Testis (tissue), 2 donors: Measurements from ENCODE around the gene GATA1.

Source experiments
- CTCF ChIP-seq, 3 experiments: fragments of 450-650 bp in 2 of 3; fragments of 200-600 bp in 1 of 3; sonication (generic) in 1 of 3; IDR thresholded peaks; one replicate each; pipeline ENCODE4 v1.5.1; 2016 to 2019; ENCODE audit warnings: antibody characterized with exemption in 3 of 3, mild to moderate bottlenecking in 2 of 3, moderate library complexity in 1 of 3
- POLR2A ChIP-seq: fragments of 450-650 bp; IDR thresholded peaks from one replicate; pipeline ENCODE4 v1.6.1; 2017; ENCODE audit warnings: antibody characterized with exemption, mild to moderate bottlenecking, moderate library complexity

GRCh38 chrX:48813644-48814043 lies 27.3 kb downstream of the GATA1 start:
- TF ChIP-seq CTCF (IDR thresholded peaks at IDR 0.05) (no peak), POLR2A (no peak)
